GM18502 (cell line): ENCODE measurements around the gene MRPL44.
A peak's percentile ranks its signal among the peaks of the same experiment; 100 is the strongest.

Source experiments
- ATAC-seq: cut with Tn5 transposase; IDR thresholded peaks from one replicate; pipeline ENCODE4 v1.9.1; 2021; ENCODE audit warnings: mild to moderate bottlenecking; ENCODE audit not compliant: unreplicated experiment, poor library complexity

Gene MRPL44

DNA sequence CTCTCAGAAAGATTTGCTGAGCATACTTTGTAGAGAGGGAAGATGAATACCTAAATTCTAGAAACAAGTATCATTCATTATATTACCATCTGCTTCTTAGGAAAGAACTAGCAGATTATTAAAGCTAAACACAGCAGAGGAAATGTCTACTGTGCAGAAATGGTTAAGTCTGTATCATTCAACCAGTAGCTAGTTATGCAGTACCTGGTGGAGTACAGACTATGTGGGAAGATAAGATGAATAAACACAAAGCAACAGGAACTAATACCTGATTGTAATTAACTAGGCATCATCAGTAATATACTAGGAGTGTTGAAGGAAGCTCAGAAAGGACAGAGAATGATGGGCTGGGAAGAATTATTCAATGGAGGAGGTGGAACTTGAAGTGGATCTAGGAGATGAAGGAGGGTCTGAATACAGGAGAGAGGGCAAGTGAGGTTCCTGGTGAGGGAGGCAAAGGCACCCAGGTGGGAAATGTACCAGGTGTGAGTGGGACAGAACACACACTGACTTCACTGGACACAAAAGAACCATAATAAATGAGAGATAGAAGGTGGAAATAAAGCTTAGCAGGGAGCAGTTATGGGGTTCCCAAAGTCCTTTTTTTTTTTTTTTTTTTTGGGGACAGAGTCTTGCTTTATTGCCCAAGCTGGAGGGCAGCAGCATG lies 21.7 kb upstream of the MRPL44 start:
- ATAC-seq: no peak

DNA sequence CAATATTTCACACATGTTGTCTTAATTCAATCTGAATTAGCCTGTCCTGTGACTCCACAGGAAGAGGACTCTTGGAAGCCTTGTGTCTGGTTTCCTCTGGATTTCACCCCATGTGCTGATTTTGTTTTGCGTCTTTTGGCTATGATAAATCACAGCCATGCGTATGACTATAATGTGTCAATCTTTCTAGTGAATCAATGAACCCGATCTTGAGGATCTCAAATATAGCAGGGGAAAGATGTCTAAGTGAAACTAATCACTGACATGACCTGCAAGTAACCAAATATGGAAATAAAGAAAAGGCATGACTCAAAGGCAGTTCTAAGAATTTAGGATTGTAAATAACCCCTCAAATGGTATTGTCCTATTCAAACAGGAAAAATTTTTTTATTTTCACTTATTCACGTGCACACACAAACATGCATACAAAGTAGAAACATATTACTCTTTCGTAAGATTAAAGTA lies 20.4 kb upstream of the MRPL44 start:
- ATAC-seq: no peak

DNA sequence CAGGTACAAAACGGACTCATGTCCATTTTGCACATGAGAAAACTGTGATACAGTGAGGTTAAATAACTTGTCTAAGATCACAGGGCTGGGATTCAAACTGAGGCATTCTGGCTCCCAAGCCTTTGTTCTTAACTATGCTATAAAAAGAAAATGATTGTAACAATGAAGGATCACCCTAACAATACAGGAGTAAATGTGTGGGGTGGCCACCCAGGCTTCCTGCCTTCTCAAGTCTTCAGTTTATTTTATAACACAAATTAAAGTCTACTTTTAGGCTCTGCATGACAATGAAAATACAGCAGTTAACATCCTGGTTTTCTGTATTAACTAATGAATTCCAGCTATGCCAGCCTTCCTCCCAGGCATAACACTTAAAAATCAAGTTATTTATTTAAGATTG lies 19.7 kb upstream of the MRPL44 start:
- no peak for ATAC-seq

DNA sequence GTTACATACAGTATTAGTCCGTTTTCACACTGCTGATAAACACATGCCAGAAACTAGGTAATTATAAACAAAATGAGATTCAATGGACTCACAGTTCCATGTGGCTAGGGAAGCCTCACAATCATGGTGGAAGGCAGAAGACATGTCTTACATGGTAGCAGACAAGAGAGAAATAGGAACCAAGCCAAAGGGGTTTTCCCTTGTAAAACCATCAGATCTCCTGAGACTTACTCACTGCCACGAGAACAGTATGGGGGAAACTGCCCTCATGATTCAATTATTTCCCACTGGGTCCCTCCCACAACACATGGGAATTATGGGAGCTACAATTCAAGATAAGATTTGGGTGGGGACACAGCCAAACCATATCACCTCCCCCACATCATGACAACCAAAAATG lies 17.8 kb upstream of the MRPL44 start:
- peak; percentile 35 for ATAC-seq

DNA sequence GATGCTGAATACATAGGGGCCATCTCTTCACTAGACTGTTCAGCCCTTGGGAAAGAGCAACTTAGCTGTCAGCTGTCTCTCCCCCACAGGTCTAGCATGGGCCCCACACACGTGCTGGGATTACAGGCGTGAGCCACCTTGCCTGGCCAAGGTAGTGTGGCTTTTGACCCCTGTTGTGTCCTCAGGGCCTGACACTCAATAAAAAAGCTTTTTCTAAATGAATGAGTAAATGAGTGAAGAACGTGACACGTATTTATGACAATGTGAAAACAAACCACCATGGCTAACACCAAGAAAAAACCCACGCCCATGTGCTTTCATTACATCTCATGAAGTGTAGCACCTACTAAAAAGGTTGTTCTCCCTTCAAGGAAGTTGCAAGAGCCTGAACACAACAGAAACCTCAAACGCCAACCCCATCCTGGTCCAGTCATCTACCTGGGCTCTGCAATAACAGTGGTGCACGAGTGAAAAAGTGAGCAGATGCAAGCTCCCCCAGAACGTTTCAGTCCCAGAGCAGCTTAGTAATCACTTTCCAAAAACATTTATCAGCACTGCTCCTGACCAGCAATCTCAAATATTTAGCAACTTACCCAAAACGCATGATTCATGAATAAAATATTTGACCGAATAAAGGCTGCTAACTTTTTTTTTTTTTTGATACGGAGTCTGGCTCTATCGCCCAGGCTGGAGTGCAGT lies 15.5 kb upstream of the MRPL44 start:
- ATAC-seq: peak; percentile 59

DNA sequence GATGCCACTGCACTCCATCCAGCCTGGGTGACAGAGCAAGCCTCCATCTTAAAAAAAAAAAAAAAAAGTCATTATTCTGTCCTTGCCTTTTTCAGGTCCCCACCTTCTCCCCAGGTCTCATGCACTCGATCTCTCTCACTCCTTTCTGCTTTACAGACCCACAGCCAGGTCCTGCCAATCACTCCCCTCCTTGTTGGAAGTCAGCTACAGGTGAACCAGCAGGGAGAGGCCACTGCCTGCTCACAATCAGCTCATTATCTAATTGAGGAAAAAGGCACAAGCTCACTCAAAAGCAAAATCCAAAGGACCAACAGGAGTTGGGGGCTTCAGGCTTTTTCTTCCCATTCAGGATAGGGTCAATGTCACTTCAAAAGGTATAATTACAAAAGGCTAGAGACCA lies 14.1 kb upstream of the MRPL44 start:
- ATAC-seq: no peak

DNA sequence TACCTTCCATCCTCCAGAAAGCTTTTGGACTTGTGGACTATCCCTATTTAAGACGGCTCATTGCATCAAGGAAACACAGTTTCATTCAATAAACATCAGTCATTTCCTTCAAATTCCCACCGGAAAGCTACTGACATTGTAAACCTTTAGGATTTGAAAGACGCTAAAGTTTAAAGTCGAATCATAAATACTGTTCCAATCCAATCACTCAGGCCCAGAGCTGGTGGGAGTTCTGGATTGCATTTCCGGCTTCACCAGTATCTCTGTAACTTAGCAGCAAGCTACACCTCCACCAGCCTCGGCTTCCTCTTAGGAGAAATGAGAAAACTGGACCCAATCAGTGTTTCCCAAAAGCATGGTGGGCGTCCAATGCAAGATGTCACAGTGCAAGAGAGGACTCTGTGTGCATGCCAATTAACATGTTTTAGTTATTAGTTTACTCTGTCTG lies 13.7 kb upstream of the MRPL44 start:
- no peak for ATAC-seq

DNA sequence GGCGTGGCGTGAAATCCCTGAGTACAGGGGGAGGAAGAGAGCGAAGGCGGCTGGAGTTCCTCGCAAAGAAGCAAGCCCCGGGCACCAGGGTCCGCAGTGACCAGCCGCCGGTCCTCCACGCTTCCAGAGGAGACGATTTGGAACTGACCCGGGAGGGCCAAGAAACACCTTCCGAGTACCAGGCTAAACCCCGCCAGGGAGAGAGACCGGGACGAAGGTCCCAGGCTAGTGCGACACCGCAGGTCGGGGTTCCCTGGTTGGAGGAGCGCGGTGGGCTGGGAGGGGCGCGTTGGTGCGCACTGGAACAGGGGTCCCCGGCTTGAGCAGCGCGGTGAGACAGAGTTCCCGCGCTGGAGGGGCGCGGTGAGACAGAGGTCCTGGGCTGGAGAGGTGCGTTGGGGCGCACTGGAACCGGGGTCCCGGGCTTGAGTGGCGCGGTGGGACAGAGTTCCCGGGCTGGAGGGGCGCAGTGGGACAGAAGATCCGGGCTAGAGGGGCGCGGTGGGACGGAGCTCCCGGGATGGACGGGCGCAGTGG lies 13.0 kb upstream of the MRPL44 start:
- peak; percentile 29 for ATAC-seq

DNA sequence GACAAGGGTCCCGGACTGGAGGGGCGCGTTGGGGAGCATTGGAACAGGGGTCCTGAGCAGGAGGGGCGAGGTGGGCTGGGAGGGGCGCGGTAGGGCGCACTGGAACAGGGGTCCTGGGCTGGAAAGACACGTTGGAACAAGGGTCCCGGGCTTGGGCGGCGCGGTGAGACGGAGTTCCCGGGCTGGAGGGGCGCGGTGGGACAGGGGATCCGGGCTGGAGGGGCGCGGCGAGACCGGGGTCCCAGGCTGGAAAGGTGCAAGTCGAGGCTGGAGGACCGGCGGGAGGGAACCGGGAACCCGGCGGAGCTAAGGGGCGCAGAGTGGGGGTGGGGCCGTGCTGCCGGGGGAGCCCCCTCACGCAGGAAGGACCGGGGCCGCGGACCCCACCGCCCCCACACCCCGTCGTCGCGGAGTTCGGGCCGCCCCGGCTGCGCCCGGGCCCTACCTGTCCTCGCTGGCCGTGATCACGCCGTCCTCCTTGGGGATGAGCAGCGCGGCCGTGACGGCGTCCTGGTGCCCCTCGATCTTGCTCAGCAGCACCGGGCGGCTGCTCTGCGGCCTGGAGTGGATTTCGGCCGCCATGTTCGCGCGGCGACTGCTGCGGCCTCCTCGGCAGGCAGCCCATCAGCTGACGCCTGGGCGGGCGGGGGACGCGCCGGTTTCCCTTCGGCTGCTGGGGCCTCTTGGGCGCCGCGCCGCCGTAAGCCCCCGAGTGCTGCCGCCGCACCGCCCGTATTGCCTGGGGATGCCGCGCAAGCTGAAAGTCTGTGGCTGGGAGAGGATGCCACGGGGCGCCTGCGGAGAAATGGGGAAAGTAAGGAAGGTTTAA lies 12.3 kb upstream of the MRPL44 start, which contains the start of gene WDFY1:
Gene WDFY1, minus strand, starts transcription at position 633 of the 829 bp plus-strand sequence. Its CDS starts 51 bp downstream, at position 582.
- ATAC-seq: peak; percentile 81

DNA sequence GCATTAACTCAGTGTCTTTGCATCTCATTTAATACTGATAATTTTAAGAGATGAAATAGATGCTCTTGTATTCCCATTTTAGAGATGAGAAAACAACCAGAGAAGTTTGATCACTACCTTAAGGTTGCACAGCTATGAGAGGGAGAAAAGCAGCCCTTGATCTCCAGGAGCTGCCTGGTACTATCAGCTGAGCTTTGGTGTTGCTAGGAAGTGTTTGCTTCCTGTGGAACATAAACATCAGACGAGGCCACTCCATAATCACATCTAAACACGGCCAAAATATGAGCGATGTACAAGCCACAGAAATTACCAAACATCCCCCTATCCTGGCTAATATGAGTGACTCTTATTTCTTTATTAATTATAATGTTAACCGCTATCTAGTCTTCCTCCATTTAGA lies 11.5 kb upstream of the MRPL44 start:
- no peak for ATAC-seq

DNA sequence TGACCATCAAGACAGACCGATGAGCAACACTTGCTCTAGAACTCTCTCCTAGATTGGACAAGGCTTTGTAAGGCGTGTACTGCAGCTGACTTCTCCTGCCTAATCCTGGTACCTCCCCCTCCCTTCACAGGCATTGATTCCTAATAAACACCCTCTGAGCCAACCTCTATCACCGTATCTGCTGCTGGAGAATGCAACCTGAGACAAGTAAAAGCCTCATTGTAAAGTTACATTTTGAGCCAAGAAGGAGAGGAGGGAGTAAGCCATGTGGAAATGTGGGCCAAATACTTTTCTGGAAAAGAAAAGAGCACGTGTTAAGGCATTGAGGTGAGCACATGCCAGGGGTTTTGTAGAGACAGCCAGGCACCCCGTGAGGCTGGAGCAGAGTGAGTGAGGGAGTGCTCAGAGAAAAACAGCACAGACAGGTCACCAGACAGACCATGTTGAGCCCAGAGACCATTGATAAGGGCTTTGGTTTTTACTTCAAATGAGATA lies 9.5 kb upstream of the MRPL44 start:
- no peak for ATAC-seq

DNA sequence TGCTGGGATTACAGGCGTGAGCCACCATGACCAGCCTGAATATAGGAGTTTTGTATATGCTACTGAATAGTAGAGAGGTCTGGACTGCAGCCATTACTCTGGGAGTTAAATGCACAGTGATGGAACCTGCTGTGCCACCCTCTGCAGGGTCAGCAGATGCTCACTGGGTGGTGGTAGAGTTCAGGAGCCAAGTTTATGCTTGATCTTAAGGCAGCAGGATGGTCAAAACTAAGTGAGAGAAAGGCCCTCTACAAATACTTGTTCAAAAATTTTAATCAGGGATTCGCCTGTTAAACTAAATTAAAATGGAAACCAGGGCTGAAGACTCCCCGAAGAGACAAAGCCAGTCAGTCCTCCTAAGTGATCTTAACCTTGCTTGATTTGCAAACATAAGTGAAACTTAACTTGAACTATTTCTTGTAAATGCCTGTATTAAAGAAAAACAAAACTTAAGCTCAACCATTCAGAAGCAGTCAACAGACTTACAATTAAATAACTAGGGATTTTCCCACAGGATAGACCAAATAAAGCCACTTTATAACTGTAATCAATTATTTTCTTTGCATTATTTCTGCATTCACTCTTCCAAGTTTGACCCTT lies 7.9 kb upstream of the MRPL44 start:
- no peak for ATAC-seq

DNA sequence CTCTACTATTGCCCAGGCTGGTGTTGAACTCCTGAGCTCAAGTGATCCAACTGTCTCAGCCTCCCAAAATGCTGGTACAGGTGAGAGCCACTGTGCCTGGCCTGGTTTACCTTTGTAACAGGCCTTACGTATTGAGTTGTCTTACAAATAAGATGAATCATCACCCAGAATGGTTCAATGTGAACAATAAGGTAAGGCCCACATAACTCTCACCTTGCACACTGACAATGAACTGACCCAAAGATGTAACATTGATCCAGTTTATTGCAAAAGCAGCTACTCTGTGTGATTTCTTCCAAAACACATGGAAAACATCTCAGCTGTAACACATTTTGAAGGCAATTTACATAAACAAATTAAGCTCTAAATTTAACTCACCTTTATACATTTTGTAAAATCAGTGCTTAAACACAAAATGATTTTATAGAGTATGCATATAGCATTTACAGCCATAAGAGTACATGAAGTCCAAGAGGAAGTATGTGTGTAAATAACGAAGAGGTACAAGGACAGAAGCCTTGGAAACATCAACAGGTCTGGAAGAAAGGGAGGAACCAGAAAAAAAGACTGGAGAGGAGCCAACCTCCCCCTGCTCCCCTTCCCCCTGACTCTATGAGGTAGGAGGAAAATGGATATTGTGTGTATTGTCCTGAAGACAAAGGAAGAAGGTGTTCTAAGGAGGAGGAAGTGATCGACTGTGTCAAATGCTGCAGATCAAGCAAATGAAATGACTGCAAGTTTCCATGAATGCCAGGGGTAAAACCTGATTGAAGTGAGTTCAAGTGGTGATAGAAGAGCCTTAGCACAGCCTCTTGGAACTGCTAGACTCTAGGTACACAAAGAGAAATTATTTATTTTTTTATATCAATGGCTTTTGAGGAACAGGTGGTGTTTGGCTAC lies 6.6 kb upstream of the MRPL44 start:
- no peak for ATAC-seq

DNA sequence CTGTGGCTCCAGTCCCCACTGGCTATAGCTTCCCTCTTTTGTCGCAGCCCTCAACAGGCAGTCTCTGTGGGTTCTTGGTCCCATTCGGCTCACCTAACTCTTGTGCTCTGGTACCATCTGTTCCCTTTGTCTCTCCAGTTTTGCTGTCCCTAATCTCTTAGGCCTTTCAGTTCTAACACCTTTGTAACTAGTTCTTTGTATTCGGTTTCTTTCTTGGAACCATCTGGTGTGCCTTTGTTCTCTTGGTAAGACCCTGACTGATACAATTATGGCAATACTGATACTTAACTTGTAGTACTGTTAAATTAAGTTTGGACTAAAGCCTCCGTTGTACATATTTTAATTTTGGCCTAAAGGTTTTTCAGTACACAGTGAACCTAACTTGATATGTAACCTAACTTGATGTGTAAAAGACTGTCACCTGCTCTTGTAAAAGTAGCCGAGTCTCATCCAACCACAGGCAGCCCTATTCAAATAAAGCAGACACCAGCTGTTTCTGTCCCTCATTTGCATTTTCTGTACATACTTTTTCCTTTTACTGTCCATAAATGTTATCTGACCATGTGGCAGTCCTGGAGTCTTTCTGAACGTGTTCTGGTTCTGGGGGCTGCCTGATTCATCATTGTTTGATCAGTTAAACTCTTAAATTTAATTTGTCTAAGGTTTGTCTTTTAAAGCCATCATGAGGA lies 4.8 kb upstream of the MRPL44 start:
- ATAC-seq: peak; percentile 26

DNA sequence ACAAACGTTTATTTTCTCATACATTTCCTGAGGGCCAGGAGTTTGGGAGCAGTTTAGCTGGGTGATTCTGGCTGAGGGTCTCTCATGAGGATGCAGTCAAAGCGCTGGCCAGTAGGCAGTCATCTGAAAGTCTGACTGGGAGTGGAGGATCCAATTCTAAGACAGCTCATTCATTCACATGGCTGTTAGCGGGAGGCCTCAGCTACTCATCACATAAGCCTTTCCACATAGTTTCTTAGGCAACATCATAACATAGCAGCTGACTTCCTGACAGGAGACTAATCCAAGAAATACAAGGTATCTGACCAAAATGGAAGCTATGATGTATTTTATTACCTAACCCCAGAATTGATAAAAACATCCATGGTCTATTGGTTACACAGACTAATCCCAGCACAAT lies 2.9 kb upstream of the MRPL44 start:
- ATAC-seq: no peak

DNA sequence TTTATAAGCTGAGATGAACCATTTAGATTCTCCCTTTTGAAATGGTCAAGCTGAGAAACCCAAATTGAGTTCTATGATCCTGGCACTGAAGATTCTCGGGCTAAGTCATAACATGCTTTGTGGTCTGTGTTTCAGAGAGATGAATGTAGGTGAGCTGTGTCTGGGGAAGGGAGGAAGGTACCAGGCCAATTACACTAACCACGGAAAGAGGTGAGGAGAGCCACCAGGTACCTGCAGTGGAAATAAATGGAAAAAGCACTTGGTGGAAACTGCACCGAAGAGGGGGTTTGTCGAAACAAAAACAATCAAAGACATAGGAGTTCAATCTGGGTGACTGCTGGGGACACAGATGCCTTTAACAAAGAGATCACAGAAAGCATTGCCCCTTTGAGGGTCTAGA lies 963 bp upstream of the MRPL44 start:
- ATAC-seq: no peak

DNA sequence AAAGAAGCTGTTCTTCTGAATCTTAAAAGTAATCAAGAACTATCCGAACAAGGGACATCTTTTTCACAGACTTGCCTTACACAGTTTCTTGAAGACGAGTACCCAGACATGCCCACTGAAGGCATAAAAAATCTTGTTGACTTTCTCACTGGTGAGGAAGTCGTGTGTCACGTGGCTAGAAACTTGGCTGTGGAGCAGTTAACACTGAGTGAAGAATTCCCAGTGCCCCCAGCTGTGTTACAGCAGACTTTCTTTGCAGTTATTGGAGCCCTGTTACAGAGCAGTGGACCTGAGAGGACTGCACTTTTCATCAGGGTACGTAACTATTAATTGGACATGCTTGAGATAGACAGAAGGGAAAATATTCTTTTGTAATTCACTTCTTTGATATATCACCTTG lies 2.4 kb downstream of the MRPL44 start:
- no peak for ATAC-seq

DNA sequence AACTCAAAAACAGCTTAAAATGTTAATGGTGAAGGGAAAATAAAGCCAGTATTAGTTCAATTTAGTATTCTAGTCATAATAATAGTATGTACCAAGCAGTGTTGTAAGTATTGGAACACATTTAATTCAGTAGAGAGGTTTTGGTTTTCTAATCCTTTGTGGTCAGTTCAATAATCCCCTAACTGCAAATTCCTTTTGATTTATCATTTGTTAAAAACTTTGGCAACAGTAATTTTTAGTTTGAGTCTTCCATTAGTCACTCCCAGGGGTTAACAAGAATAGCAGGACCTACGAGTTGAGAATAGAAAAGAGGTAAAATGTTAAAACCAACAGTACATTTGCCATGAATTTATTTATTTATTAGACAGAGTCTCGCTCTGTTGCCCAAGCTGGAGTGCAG lies 10.7 kb downstream of the MRPL44 start:
- no peak for ATAC-seq

DNA sequence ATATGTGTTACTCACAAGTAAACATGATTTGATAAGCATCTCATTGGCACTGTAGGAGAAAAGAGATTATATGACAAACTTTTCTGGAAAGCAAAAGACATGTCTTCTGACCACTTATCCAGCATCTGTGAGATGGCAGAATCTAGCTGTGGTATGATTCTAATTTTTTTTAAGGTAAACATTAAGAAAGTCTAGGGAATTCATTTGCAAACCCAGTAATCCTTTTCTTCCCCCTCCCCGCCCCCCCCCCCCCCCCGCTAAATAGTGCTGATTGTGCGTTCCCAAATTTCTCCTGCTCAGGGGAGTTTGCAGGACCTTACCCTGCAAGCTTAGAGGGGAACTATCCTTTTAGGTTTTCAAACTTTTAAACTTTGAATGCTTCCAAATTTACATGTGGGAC lies 12.1 kb downstream of the MRPL44 start:
- no peak for ATAC-seq
